ENCODE measurements around the gene MAPKAPK2.

Gene MAPKAPK2

DNA sequence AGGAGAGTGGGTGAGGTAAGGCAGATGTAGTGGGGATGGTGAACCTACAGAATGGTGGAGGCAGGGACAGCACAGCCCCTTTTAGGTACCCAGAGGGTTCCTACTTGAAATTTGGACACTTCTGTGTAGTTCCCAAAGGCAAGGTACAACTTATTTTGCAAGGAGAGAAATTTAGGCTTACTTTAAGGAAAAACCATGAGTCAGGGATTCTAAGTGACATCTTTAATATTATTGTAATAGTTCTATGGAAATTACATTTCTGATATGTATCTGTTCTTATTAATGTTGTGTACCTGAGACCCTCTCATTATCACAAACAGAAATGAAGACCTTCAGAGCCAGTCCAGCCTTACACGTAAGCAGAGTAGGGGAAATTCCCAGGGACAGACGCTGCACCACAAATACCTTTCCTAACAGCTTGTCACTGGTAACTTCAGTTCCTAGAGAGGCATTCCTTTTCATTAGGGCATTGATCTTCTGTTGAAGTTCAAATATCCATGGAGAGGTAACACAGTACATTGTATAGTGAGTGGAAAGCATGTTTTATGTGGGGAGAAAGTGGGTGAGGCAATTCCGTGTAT lies 41.5 kb upstream of the MAPKAPK2 start:
- Mint-ChIP-seq H3K36me3 (ENCODE audit: low read depth) (peaks cover 32% of the 10 kb centered on the region), H3K27me3 (ENCODE audit: low read depth) (no peaks in the 10 kb centered on the region), H3K4me3 (no peak overlapping the region), H3K4me1 (no peaks in the 10 kb centered on the region), H3K27ac (no peak overlapping the region), H3K9me3 (no peaks in the 10 kb centered on the region)
- TF ChIP-seq, protein P1, sequence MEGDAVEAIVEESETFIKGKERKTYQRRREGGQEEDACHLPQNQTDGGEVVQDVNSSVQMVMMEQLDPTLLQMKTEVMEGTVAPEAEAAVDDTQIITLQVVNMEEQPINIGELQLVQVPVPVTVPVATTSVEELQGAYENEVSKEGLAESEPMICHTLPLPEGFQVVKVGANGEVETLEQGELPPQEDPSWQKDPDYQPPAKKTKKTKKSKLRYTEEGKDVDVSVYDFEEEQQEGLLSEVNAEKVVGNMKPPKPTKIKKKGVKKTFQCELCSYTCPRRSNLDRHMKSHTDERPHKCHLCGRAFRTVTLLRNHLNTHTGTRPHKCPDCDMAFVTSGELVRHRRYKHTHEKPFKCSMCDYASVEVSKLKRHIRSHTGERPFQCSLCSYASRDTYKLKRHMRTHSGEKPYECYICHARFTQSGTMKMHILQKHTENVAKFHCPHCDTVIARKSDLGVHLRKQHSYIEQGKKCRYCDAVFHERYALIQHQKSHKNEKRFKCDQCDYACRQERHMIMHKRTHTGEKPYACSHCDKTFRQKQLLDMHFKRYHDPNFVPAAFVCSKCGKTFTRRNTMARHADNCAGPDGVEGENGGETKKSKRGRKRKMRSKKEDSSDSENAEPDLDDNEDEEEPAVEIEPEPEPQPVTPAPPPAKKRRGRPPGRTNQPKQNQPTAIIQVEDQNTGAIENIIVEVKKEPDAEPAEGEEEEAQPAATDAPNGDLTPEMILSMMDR (IDR thresholded peaks at IDR 0.05; ENCODE audit: unreplicated experiment in 3 of 3) = no peak

DNA sequence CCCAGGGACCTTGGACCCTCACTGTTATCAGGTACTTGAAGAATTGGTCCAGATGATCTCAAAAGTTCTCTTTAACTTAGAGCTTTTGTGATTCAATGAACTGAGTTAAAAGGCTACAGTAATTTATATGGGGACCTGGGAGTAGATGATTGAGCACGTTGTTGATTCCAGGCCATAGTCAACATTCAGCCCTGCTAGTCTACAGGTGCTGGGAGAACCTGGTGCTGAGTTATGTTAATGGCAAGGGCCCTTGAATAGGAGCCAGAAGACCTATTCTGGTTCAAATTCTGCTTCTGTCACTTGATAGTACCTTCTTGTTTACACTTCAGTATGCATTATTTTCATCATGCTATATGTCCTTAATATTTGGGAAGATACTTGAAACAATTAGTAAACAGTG lies 38.2 kb upstream of the MAPKAPK2 start:
- Mint-ChIP-seq H3K4me3 (no peak overlapping the region), H3K9me3 (no peaks in the 10 kb centered on the region), H3K36me3 (ENCODE audit: low read depth) (peaks cover 33% of the 10 kb centered on the region), H3K27ac (peak overlapping the region in 2 of 3 experiments; percentile 5 to 11), H3K27me3 (ENCODE audit: low read depth) (peaks cover 3% of the 10 kb centered on the region), H3K4me1 (no peaks in the 10 kb centered on the region)
- TF ChIP-seq, protein P1 (IDR thresholded peaks at IDR 0.05; ENCODE audit: unreplicated experiment in 3 of 3) = no peak

DNA sequence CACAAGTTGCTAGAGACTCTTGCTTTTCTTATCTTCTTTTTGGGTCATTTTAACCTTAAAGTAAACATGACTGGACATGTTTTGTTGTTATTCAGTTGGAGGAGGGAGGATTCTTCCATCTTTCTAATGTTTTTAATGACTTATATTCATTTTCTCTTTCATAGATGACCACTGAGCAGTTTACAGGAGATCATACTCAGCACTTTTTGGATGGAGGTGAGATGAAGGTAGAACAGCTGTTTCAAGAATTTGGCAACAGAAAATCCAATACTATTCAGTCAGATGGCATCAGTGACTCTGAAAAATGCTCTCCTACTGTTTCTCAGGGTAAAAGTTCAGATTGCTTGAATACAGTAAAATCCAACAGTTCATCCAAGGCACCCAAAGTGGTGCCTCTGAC lies 37.5 kb upstream of the MAPKAPK2 start:
- peak overlapping the region in 2 of 3 experiments; percentile 5 to 11 for H3K27ac Mint-ChIP-seq
- H3K4me3 Mint-ChIP-seq = no peak overlapping the region
- H3K36me3 Mint-ChIP-seq (ENCODE audit: low read depth) = peaks cover 31% of the 10 kb centered on the region
- H3K27me3 Mint-ChIP-seq (ENCODE audit: low read depth) = peaks cover 3% of the 10 kb centered on the region
- H3K9me3 Mint-ChIP-seq = no peaks in the 10 kb centered on the region
- TF ChIP-seq, protein P1 (IDR thresholded peaks at IDR 0.05; ENCODE audit: unreplicated experiment in 3 of 3) = no peak
- H3K4me1 Mint-ChIP-seq = peaks cover 5% of the 10 kb centered on the region

DNA sequence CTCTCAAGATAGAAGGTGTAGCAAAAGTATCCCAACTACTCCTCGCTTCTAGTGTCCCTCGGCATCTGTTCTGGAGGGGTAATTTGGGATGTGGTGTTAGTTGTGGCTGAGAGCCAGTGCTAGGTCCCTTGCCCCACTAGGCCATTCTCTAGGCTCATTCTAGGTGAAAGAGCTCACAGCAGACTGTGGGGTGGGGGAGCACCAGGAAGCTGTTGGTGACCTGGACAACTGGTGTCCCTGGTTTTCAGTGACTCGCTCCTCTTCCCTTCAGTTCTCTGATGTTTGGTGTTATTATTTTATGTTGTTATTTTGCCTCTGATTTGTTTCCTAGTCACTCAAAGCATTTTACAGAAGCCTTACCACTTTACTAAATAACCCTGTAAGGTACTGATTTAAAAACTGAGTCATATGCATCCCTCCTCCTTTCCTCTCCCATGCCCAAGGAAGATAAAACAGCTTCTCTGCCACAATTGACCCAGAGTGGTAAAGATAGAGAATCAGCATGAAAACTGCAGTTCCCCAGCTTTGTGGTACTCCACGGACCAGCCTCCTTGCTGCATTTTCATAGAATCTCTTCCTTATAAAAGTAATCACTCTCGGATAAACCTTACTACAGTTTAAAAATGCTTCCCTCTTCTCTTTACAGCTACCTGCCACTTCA lies 35.3 kb upstream of the MAPKAPK2 start:
- Mint-ChIP-seq H3K27me3 (ENCODE audit: low read depth) (peaks cover 3% of the 10 kb centered on the region), H3K36me3 (ENCODE audit: low read depth) (peaks cover 31% of the 10 kb centered on the region), H3K4me1 (peaks cover 9% of the 10 kb centered on the region), H3K27ac (no peak overlapping the region), H3K9me3 (no peaks in the 10 kb centered on the region), H3K4me3 (no peak overlapping the region)
- TF ChIP-seq, protein P1 (IDR thresholded peaks at IDR 0.05; ENCODE audit: unreplicated experiment in 3 of 3) = no peak

DNA sequence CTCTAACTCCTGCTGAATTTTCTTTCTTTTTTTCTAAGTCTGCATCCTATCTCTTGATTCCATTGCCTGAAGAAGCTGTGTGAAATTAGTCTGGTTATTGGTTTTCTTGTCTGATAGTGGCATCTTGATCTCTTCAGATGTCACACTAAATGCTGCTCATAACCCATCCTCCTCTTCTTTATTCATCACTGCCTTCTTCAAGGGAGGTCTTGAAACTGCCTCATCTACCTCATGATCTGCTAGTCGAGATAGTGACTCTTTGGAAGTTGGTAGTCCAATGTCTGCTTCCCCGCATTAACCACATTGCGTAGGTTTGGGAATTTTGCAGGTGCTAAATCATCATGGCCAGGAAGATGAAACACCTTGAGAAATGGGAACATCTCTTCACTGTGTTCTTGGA lies 33.7 kb upstream of the MAPKAPK2 start:
- TF ChIP-seq, protein P1 (IDR thresholded peaks at IDR 0.05; ENCODE audit: unreplicated experiment in 3 of 3) = no peak
- Mint-ChIP-seq H3K9me3 (no peaks in the 10 kb centered on the region), H3K4me3 (no peak overlapping the region), H3K36me3 (ENCODE audit: low read depth) (peaks cover 31% of the 10 kb centered on the region), H3K27ac (no peak overlapping the region), H3K4me1 (peaks cover 21% of the 10 kb centered on the region), H3K27me3 (ENCODE audit: low read depth) (peaks cover 3% of the 10 kb centered on the region)
